Hepatocyte (in vitro differentiated cells): ENCODE data around the gene DDR2.

Experiments used
- EZH2 ChIP-seq: fragments of 200-600 bp; sonication (generic); IDR thresholded peaks from 2 replicates; pipeline ENCODE4 v1.6.1; 2016; ENCODE audit warnings: antibody characterized with exemption, mild to moderate bottlenecking, borderline replicate concordance
- EZH2phosphoT487 ChIP-seq: fragments of 200-600 bp; sonication (generic); IDR thresholded peaks from one replicate; pipeline ENCODE4 v1.6.1; 2018; ENCODE audit warnings: antibody characterized with exemption, mild to moderate bottlenecking, low read depth, moderate library complexity; ENCODE audit not compliant: unreplicated experiment, severe bottlenecking
- TF ChIP-seq, protein P1 (sequence below): fragments of 200-600 bp; sonication (generic); IDR thresholded peaks from 2 replicates; pipeline ENCODE4 v1.5.1; 2016; ENCODE audit warnings: antibody characterized with exemption, mild to moderate bottlenecking; ENCODE audit not compliant: poor library complexity

DNA sequence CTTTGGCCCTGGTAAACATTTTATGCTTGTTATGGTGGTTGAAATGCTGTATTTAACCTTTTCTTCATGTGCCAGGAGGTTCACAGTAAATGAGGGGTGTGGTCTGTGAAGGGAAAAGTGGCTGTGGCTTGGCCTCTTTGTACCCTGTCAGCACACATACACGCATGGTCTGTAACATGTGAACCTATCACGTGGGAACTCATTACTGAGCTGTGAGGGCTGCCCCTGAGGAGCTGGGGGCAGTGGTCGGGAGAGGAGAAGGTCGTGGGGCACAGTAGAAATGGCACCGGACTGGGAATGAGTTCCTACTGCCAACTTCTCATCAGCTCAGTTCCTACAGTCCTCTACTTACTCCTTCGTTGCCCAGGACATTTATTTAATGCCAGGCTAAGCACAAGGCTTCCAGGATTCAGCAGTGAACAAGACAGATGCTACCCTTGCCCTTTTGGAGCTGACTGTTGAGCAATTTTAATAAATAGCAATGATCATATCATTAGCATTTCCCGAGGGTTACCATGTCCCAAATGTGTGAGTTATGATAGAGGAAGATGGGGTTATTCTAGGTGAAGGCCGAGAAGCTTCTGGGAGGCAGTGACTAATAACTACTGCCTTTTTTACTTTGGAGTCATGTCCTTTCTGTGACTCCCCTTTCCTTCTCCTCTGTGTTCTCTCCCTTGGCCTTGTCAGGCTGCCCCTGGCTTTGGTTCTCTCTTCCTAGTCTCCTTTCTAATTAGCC, 38.8 kb downstream of the DDR2 start:
- no peak for TF ChIP-seq EZH2phosphoT487
- TF ChIP-seq, protein P1, sequence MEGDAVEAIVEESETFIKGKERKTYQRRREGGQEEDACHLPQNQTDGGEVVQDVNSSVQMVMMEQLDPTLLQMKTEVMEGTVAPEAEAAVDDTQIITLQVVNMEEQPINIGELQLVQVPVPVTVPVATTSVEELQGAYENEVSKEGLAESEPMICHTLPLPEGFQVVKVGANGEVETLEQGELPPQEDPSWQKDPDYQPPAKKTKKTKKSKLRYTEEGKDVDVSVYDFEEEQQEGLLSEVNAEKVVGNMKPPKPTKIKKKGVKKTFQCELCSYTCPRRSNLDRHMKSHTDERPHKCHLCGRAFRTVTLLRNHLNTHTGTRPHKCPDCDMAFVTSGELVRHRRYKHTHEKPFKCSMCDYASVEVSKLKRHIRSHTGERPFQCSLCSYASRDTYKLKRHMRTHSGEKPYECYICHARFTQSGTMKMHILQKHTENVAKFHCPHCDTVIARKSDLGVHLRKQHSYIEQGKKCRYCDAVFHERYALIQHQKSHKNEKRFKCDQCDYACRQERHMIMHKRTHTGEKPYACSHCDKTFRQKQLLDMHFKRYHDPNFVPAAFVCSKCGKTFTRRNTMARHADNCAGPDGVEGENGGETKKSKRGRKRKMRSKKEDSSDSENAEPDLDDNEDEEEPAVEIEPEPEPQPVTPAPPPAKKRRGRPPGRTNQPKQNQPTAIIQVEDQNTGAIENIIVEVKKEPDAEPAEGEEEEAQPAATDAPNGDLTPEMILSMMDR: no peak
- no peak for TF ChIP-seq EZH2
